Raji (cell line): Measurements from ENCODE around the gene RIC8B.

Experiments
- POLR2A ChIP-seq: IDR thresholded peaks from 2 replicates; pipeline ENCODE4 v1.6.1; 2011; ENCODE audit warnings: low read depth, low read length, control low read depth; ENCODE audit not compliant: insufficient read depth

RIC8B gene

GRCh38 chr12:106819991-106820390 lies 45.5 kb downstream of the RIC8B start:
- TF ChIP-seq POLR2A = no peak

- no peak for TF ChIP-seq POLR2A
These were observed 57.2 kb downstream of the RIC8B start for GRCh38 chr12:106831699-106832098.

GRCh38 chr12:106837782-106838181 lies 63.3 kb downstream of the RIC8B start:
- TF ChIP-seq POLR2A = no peak

- TF ChIP-seq POLR2A = no peak
These were observed 64.9 kb downstream of the RIC8B start for GRCh38 chr12:106839333-106839732.

GRCh38 chr12:106840243-106840642 lies 65.8 kb downstream of the RIC8B start:
- TF ChIP-seq POLR2A = no peak

- TF ChIP-seq POLR2A = no peak
These were observed 67.2 kb downstream of the RIC8B start for GRCh38 chr12:106841510-106842302.

GRCh38 chr12:106845902-106846301 lies 71.4 kb downstream of the RIC8B start:
- TF ChIP-seq POLR2A = no peak

GRCh38 chr12:106847861-106848260 lies 73.4 kb downstream of the RIC8B start:
- no peak for TF ChIP-seq POLR2A

GRCh38 chr12:106851306-106851705 lies 76.8 kb downstream of the RIC8B start:
- TF ChIP-seq POLR2A = no peak

- no peak for TF ChIP-seq POLR2A
These were observed 80.2 kb downstream of the RIC8B start for GRCh38 chr12:106854723-106855122.

- no peak for TF ChIP-seq POLR2A
These were observed 80.8 kb downstream of the RIC8B start for GRCh38 chr12:106855221-106855758.

- TF ChIP-seq POLR2A = no peak
These were observed 87.8 kb downstream of the RIC8B start for GRCh38 chr12:106861984-106862916.

- no peak for TF ChIP-seq POLR2A
These were observed 88.7 kb downstream of the RIC8B start for GRCh38 chr12:106863189-106863588.

GRCh38 chr12:106865683-106866082 lies 91.2 kb downstream of the RIC8B start:
- TF ChIP-seq POLR2A = no peak

- TF ChIP-seq POLR2A = no peak
These were observed 92.1 kb downstream of the RIC8B start for GRCh38 chr12:106866426-106867080.

- TF ChIP-seq POLR2A = no peak
These were observed 93.2 kb downstream of the RIC8B start for GRCh38 chr12:106867651-106868050.
